T-helper 22 cell (primary cell): Measurements from ENCODE around the gene PLXDC2.

Experiments
- DNase-seq: peaks from one replicate; pipeline ENCODE4 v3.0.0-alpha.2; 2020; ENCODE audit warnings: low read depth

PLXDC2 gene

DNA sequence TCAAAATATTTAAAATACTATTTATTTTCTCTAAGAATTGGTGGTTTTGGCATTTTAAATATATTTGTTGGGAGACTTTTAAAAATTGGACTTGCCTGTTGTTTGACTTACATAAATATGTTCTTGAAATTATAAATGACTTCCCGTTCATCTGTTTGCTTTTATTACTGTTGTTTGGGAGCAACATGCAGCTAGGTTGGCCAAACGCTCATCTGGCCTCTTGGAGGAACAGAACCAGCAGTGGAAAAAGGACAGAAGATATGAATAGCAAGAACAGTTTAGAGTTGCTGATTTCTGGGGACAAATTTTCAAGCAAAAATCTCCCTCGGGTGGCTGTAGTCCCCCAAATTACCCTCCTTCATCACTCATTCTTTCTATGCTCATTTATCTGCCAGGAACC, 41.6 kb downstream of the PLXDC2 start:
- DNase-seq: no peak

DNA sequence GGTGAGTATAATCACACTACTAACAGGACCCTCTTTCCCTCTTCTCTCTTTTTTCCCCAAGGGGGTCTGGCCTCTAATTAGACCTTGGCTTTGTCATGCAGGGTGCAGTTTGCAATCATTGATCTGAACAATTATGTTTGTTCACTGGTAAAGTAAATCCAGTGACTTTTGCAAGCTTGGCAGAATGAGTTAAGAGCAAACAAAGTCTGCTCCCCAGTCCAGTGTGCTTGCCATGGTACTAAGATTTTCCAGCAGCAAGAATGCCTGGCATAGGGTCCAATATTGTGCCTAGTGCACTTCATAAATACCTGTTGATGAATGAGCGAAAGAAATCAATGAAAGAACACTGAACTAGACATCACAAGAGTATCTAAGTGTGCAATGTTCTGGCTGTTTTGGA, 43.9 kb downstream of the PLXDC2 start:
- no peak for DNase-seq

DNA sequence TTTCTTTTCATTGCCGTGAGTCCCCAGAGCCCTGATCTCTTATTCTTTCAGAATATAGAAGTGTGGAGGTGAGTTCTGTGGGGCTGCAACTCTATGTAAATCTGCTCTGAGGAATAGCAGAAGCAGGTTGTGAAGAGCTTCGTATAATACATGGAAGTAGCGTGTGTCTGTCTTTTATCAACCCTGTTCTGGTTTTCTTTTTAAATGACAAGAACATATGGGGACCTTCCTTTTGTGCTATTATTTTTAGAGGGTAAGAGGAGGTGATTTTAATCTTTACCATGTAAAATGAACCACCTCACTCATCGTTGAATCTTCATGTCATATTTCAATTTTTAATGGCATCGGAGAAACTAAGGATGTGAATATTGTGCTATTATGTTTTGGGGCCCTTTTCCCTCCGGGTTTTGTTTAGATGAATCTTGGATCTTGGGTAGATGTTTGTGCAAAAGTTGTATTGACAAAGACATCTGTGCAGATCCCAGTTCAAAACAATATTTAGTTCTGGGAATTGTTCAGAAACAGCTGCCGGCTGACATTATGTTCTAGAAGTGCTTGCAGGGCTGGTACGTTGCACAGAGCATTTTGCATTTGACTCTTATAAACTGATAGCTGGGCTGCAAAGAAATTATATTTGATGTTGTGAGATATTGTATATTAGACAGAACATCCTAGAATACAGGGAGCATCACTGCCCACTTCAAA, 46.7 kb downstream of the PLXDC2 start:
- no peak for DNase-seq

DNA sequence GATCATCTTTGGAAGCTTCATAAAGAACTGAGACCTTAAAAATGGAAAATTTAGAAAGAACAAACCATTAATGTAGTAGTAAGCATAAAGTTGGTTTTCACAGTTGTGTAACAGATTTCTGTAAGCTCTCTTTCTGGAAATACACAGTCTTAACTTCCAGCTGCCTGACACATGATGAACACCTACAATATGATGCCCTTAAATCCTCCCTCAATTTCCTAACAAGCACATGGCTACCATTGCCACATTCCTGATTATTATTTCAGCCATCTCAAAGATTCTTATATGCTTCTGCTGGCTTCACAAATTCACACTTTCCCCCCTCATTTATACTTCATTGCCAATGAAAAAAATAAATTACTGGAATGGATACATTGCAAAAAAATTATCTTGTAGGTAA, 49.4 kb downstream of the PLXDC2 start:
- no peak for DNase-seq

DNA sequence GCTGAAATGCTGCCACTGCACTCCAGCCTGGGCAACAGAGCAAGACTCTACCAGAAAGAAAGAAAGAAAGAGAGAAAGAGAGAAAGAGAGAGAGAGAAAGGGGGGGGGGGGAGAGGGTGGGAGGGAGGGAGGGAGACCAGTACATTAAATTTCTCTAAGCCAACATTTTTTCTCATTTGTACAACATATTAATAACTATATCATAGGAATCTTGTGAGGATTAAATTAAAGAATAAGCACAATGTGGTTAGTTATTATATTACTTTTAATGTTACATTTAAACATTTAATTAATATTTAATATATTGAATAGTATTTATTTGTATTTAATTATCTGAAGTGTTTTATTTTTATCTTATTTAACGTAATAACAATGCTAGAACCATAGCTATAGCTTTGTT, 53.1 kb downstream of the PLXDC2 start:
- no peak for DNase-seq

DNA sequence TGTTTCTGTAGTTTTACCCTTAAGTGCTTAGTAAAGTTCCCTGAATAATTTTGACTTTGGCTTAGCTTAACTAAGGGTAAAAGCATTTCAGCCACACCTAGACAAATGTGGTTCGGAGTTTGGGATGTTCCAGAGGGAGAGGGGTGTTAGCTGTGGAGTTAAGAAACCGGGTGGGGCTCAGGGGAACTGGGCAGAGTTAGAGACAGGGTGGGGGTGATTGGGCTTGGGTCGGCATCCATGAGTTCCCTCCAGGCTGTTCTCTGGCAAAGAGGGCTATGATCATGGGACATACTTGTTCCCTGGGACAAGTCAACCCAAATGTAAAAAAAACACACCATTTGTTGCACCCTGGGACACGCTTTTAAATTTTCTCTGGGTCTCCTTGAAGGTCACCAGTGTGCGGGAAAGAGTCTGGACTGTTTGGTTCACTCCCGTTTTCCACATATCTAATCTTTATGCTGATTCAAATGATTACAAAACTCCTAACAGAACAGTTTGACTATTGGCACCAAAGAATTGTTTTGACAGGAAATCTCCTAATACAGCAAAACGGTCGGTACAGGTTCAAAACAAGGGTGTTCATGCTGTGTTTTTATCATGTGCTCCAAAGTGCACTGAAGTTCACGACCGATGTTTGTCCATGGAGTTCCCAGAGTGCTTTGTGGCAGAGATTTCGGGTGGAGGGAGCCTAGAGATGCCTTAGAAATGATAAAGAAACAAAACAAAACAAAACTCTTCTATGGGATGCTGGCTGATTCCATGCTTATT, 56.5 kb downstream of the PLXDC2 start:
- DNase-seq: no peak

DNA sequence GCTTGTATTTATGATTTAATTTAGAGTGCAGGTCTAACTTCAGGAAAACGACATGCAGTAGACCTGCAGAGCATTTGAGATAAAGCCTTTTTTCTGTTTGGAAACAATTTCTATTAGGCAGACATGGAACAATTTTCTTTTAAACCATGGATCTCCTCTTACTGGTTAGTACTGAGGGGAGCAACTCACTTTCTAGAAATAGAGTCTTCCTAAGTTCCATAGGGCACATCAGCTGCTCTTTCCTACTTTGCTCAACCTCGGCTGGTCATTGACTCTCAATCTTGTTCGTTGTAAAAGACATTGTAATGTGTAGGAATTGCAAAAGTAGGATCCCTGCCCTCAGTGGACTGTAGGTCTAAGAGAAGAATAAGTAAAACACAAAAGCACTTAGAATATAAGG, 58.0 kb downstream of the PLXDC2 start:
- no peak for DNase-seq

DNA sequence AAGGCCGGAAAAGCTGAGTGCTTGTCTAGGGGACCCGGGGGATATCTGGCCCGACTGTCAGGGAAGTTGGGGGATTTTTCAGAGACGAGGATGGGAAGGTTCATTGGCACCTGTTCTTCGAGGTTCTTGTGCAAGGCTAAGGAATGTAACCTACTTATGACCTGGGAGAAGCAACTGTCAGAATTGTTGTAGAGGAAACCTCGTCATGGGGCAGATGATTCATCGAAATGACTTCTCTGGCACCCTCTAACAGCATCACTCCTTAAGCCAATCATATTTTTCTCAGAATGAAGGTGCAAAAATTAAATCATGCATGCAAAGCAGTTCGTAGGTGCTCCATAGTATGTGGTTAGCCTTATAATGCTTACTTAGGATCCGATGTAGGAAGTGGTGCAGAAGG, 58.6 kb downstream of the PLXDC2 start:
- DNase-seq: no peak

DNA sequence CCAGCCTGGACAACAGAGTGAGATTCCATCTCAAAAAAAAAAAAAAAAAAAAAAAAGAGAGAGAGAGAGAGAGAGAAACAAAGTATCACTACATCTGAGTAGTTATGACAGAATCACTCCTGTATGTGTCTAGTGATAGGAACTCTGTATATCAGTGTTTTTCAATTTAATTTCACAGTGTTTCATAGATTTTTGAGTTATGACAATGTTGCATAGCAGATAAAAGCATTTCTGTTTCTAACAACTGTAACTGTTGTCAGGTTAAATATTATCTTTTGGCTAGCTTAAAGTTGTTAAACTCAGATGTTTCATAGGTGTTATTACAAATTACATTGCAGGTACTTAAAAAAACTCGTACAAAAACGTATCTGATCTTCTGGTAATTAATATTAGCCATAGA, 60.3 kb downstream of the PLXDC2 start:
- no peak for DNase-seq

DNA sequence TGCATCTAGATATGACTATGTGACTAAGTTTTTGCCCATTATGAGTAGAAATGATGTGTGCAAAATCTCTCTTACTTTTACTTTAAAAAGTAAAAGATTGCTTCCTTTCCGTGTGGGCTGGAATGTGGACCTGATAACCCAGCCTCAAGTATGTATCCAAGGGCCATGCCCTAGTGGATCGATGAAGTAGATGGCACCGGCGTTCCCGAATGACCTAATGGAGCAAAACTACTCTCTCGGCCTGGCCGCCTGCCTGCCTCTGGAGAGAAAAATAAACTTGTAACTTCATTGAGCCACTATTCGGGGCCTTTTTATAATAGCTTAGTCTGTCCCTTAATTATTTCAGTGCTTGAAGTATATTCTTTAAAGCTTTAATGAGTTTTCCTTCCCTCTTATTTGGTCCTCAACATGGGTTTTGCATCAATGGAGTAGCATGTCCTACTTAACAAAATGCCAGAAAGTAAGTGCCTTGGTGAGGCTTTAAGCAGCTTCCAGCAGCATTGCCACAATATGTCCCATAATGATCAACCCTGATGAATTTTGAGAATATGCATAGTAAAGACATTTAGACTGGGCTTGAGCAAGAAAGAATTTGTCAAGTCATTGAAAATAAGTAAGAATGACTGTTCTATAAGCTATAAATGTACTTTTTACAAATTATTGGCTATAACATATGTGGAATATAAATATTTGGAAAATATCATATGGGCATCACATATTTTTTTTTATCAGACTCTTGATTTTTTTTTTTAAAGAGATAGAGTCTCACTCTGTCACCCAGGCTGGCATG, 61.4 kb downstream of the PLXDC2 start:
- no peak for DNase-seq

DNA sequence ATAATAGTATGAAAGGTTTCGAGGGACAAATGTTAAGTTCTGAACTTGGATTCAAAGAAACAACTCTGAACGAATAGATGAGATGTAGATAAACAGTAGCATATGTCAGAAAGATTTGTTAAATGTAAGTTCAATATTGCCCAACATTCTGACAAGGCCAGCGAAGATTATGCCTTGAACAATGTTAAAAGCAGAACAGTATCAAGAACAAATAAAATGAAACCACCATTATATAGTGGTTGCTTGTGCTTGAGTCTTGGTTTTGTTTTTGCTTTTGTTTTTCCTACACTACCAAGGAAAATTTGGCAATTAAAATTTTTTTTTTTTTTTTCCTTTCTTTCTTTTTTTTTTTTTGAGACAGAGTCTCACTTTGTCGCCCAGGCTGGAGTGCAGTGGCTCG, 66.4 kb downstream of the PLXDC2 start:
- no peak for DNase-seq

DNA sequence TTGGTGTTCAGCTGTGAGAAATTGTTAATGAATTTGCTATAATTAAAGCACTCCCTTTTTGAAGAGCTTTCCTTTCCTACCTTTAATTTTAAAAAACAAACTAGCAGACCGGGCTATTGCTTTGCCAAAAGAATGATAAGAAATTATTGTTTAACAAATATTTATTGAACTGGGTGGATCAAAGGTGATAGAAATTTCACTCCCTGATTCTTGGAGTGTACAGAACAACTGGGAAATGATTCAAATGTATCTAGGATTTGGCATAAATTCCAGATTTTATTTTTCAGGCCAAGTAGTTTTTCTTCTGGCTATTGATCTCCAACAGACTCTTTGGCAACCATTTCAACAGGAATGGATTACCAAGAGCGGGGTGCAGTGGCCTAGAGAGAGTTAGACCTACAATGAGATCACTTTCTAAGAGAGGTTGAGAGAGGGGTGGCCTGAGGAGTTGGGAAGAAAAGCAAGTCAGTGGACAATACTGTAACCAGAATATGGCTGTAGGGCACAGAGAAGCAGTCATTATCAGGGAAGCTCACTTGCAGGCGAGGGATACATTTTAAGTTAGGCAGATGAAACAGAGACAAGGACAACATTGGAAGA, 71.9 kb downstream of the PLXDC2 start:
- no peak for DNase-seq

DNA sequence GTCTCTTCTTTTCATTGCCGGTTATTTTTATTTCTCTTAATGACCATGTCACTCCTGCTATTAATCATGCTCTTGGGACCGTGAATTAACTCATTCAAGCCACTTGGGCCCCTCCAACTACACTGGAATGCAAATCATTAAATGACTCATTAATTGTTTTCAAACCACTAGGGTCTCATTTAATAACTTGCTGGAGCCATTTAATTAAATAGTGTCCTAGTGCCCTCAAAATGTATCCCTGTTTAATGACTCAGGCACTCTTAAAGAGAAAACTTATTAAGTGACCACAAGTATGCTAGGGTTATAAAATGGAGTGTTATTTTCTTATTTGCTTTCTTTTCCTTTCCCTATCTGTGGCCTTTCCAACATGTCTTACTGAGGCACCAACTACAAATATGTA, 73.0 kb downstream of the PLXDC2 start:
- DNase-seq: no peak

DNA sequence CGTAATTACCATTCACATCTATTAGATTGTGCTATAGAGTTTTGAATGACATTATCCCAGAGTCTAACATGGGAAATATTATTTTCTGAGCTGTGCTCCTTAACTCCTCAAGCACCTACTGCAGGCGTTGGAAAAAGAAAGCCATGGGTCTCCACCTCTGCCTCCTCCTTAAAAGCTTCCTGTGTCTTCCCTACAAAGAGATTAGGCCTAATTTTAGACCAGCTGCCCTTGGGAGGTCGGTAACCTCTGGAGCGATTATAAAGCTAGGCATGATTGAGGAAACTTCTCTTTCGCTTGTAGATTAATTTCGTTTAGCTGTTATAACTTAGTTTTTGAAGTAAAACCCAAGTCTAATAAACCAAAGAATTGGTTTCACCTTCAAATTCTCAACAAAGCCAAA, 75.2 kb downstream of the PLXDC2 start:
- no peak for DNase-seq

DNA sequence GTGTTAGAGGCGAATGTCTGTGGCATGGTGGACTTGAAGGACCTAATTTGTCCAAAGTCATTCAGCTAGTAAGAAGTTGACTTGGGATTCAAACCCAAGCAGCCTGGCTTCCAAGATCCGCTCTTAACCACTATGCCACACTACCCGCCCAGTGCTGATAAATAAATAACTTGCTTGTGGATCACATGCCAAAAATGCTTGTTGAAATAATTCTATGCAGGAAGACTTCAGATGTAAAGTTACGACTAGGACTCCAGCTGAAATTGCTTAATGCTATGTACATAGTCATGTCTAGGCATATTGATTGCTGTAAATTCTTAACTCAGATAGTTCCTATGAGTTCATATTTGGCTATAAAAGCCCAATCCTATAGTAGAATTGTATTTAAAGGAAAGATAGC, 76.0 kb downstream of the PLXDC2 start:
- DNase-seq: no peak

DNA sequence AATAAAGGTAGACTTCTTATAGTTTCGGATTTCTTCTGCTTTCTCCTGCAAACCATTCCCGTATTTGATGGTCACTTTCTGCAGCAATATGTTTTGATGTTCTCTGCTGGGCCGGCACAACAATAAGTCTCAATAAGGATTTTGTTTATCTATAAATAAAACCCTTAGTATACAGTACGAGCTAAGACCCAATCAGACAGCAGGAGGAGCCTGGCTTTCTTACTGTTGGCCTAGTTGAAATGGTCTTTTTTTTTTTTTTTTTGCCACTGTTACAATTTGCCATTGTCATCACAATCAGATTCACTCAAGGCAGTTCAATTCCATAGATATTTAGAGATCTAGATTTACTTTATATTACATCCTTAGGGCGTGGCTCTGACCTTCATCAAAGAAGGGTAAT, 76.4 kb downstream of the PLXDC2 start:
- DNase-seq: no peak

DNA sequence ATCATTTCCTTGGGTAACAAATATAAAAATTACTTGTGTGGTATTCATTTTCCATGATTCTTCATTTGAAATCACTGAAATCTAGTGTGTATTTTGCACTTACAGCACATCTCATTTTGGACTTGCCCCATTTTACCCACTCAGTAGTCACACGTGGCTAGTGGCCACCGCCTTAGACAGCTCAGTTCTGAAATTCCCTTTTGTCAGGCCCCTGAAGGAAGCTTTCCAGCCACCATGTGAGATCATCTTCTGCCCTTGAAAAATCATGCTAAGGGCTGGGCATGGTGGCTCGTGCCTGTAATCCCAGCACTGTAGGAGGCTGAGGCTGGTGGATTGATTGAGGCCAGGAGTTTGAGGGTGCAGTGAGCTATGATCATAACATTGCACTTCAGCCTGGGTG, 79.3 kb downstream of the PLXDC2 start:
- DNase-seq: no peak

DNA sequence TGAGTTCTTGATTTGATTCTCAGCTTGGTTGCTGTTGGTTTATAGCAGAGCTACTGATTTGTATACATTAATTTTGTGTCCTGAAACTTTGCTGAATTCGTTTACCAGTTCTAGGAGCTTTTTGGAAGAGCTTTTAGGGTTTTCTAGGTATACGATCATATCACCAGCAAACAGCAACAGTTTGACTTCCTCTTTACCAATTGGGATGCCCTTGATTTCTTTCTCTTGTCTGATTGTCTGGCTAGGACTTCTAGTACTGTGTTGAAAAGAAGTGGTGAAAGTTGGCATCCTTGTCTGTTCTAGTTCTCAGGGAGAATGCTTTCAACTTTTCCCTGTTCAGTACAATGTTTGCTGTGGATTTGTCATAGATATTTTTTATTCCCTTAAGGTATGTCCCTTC, 86.2 kb downstream of the PLXDC2 start:
- no peak for DNase-seq

DNA sequence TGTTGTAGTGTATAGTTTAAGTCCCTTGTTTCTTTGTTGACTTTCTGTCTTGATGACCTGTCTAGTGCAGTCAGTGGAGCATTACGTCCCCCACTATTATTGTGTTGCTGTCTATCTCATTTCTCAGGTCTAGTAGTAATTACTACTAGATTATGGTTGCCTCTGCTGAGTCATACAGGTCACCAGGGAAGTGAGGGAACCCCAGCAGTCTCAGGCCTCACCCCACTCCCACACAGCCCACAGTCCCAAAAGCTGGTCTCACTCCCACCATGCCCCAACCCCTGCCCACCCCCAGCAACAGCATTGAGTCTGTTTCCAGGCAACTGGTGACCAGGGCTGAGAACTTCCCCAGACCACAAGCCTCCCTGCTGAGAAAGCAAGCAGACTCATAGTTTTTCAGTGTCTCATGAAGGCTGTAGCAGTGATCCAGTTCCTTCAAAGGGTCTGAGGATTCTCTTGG, 88.0 kb downstream of the PLXDC2 start:
- DNase-seq: no peak

DNA sequence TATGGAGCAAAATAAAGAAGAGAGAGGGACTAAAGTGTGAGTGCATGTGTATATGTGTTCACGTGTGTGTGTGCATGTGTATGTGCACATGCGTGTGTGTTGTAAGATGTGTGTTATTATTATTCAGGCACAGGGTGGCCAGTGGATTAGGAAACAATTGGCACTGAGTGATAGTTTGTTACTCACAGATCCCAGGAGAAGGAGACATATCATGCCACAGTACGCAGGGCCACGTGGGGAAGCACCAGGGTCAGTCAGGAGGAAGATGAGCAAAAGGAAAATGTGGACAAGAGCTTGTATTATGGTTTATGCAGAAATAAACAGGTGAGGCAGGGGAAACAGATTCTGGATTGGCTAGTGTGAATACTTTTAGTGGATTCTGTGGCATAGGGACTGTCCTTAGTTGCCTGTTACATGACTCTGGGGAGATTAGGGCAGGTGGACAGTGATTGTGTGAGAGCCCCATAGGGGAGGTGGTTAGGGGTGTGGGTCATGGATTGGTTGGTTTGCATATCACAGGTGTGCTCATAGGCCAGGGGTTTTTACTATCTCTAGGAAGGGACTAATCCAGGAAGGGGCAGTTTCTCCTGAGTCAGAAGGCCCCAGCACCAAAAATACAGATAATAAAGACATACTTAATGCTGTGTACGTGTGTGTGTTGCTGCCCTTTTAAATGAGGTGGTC, 90.0 kb downstream of the PLXDC2 start:
- no peak for DNase-seq

DNA sequence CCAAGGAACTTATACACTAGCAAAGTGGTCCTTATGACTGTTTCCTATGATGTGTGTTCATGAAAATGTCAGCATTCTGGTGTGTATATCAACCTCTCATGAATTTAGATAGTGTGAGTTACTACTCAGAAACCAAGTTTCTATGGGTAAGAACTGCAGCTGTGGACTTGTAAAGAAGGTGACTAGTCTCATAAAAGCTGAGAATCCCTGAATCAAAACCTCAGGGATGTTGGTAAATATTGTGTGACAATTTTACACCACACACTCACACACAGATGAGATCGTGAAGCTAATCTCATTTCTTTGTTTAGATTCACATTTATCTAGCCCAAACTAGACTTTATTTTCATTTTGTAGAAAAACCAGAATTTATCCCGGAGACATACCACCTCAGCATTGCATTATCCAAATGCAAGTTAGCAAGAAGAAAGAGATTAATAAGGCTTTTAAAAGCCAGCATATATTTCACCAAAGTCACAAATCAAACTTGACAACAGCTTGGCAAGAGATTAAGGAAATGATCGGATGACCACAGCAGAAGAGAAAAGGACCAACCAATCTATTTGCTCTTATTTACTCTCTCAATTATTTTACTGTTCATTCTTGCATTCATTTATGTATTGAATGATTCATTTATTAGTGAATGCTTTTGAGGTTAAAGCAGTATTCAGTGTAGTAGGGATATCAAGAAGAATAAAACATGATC, 92.9 kb downstream of the PLXDC2 start:
- DNase-seq: no peak
